ENCODE measurements around the gene KLRG1.

KLRG1 gene

GRCh38 chr12:9041321-9041720 lies 52.0 kb downstream of the KLRG1 start:
- Histone ChIP-seq H2BK5ac (ENCODE audit: low read depth, low read length, poor library complexity) (no peak overlapping the region), H3K4me2 (ENCODE audit: low read length) (no peak overlapping the region), H3K4me1 (ENCODE audit: control insufficient read depth in 1 of 2, insufficient read depth in 2 of 2, low read length in 2 of 2) (no peaks in the 10 kb centered on the region), H3K9me3 (ENCODE audit: insufficient read depth, low read depth, low read length) (no peaks in the 10 kb centered on the region), H3K79me1 (ENCODE audit: low read length) (no peaks in the 10 kb centered on the region), H4K12ac (ENCODE audit: low read depth, low read length) (no peak overlapping the region), H4K91ac (ENCODE audit: low read depth, low read length) (no peak overlapping the region), H2AFZ (ENCODE audit: insufficient read depth, low read length, poor library complexity) (no peak overlapping the region), H2BK120ac (ENCODE audit: insufficient read depth, low read length, poor library complexity) (no peak overlapping the region), H3K27ac (ENCODE audit: low read depth, low read length) (no peak overlapping the region), H4K8ac (ENCODE audit: low read depth, low read length) (no peak overlapping the region), H3K79me2 (ENCODE audit: control insufficient read depth, insufficient read depth, low read length, poor library complexity) (no peaks in the 10 kb centered on the region), H3K27me3 (ENCODE audit: insufficient read depth, low read length) (no peaks in the 10 kb centered on the region), H2AK5ac (ENCODE audit: low read length) (no peak overlapping the region), H3K23ac (ENCODE audit: low read length) (no peak overlapping the region), H2BK12ac (ENCODE audit: low read length) (no peak overlapping the region), H3K4ac (ENCODE audit: low read depth, low read length) (no peak overlapping the region), H3K9ac (ENCODE audit: low read length) (peak overlapping the region; percentile 20), H3K4me3 (ENCODE audit: low read depth, low read length) (no peak overlapping the region), H3K18ac (ENCODE audit: low read length) (no peak overlapping the region), H3K36me3 (ENCODE audit: control insufficient read depth in 1 of 2, insufficient read depth in 2 of 2, low read length in 2 of 2) (no peaks in the 10 kb centered on the region), H3K14ac (ENCODE audit: low read length) (no peak overlapping the region)
- no CpG with 5 or more reads among the region's 1 CpG for WGBS (ENCODE audit: extremely low coverage, insufficient coverage, insufficient read length)
- DNase-seq = no peak

DNA sequence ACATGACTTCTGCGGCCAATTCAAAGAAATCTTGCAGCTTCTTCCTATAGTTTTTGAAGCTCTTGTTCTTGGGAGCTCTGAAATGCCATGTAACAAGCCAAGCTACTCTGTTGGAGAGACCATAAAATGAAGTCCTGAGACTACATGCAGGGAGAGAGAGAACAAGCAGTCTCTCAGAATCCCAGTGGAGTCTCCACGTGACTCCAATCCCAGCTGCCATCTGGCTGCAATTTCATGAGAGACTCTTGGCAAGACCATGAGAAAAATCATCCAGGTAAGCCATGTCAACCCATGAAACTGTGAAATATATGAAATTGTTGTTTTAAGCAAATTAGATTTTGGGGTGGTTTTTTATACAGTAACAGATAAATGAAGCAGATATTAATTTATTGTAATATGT lies 54.4 kb downstream of the KLRG1 start:
- no peak overlapping the region for H3K14ac ChIP-seq (ENCODE audit: low read length)
- no peak overlapping the region for H2BK120ac ChIP-seq (ENCODE audit: insufficient read depth, low read length, poor library complexity)
- no peaks in the 10 kb centered on the region for H3K36me3 ChIP-seq (ENCODE audit: control insufficient read depth in 1 of 2, insufficient read depth in 2 of 2, low read length in 2 of 2)
- no peak overlapping the region for H2AK5ac ChIP-seq (ENCODE audit: low read length)
- H4K12ac ChIP-seq (ENCODE audit: low read depth, low read length) = no peak overlapping the region
- WGBS (ENCODE audit: extremely low coverage, insufficient coverage, insufficient read length) = no CpG with 5 or more reads among the region's 2 CpGs
- no peak overlapping the region for H4K8ac ChIP-seq (ENCODE audit: low read depth, low read length)
- no peaks in the 10 kb centered on the region for H3K79me1 ChIP-seq (ENCODE audit: low read length)
- no peaks in the 10 kb centered on the region for H3K79me2 ChIP-seq (ENCODE audit: control insufficient read depth, insufficient read depth, low read length, poor library complexity)
- no peak overlapping the region for H2AFZ ChIP-seq (ENCODE audit: insufficient read depth, low read length, poor library complexity)
- H3K4me1 ChIP-seq (ENCODE audit: control insufficient read depth in 1 of 2, insufficient read depth in 2 of 2, low read length in 2 of 2) = no peaks in the 10 kb centered on the region
- H3K9ac ChIP-seq (ENCODE audit: low read length) = no peak overlapping the region
- H3K18ac ChIP-seq (ENCODE audit: low read length) = no peak overlapping the region
- H3K27me3 ChIP-seq (ENCODE audit: insufficient read depth, low read length) = no peaks in the 10 kb centered on the region
- no peak overlapping the region for H3K4me2 ChIP-seq (ENCODE audit: low read length)
- no peak overlapping the region for H4K91ac ChIP-seq (ENCODE audit: low read depth, low read length)
- no peak overlapping the region for H2BK12ac ChIP-seq (ENCODE audit: low read length)
- DNase-seq = no peak
- H3K27ac ChIP-seq (ENCODE audit: low read depth, low read length) = no peak overlapping the region
- no peak overlapping the region for H3K4me3 ChIP-seq (ENCODE audit: low read depth, low read length)
- no peak overlapping the region for H2BK5ac ChIP-seq (ENCODE audit: low read depth, low read length, poor library complexity)
- no peak overlapping the region for H3K23ac ChIP-seq (ENCODE audit: low read length)
- H3K4ac ChIP-seq (ENCODE audit: low read depth, low read length) = no peak overlapping the region
- H3K9me3 ChIP-seq (ENCODE audit: insufficient read depth, low read depth, low read length) = no peaks in the 10 kb centered on the region

DNA sequence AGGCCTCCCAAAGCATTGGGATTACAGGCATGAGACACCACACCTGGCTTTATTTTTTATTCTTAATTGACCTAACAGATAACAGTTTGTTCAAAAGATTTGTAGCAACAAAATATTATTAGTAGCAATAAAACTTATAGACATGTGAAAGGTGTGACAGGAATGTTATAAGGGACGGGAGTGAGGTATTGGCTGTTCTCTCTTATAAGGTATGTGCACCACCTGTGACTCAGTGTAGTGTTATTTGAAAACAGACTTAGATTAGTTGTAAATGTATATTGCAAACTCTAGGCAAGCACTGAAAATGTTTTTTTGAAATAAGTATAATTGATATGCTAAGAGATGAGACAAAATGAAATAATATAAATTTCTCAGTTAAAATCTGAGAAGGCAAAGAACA lies 57.8 kb downstream of the KLRG1 start:
- H3K27me3 ChIP-seq (ENCODE audit: insufficient read depth, low read length) = no peaks in the 10 kb centered on the region

GRCh38 chr12:9048930-9049329 lies 59.6 kb downstream of the KLRG1 start:
- peak overlapping the region; percentile 32 for H4K91ac ChIP-seq (ENCODE audit: low read depth, low read length)

More for the DNA sequence above, 57.8 kb downstream of the KLRG1 start:
- H2AFZ ChIP-seq (ENCODE audit: insufficient read depth, low read length, poor library complexity) = no peak overlapping the region
- H4K12ac ChIP-seq (ENCODE audit: low read depth, low read length) = no peak overlapping the region
- no peak overlapping the region for H3K18ac ChIP-seq (ENCODE audit: low read length)
- H3K4me2 ChIP-seq (ENCODE audit: low read length) = no peak overlapping the region
- H3K4ac ChIP-seq (ENCODE audit: low read depth, low read length) = no peak overlapping the region
- WGBS (ENCODE audit: extremely low coverage, insufficient coverage, insufficient read length) = no CpG with 5 or more reads among the region's 1 CpG
- no peak overlapping the region for H2AK5ac ChIP-seq (ENCODE audit: low read length)
- H4K91ac ChIP-seq (ENCODE audit: low read depth, low read length) = no peak overlapping the region
- H3K4me3 ChIP-seq (ENCODE audit: low read depth, low read length) = no peak overlapping the region
- H2BK5ac ChIP-seq (ENCODE audit: low read depth, low read length, poor library complexity) = no peak overlapping the region
- no peaks in the 10 kb centered on the region for H3K79me1 ChIP-seq (ENCODE audit: low read length)
- H3K36me3 ChIP-seq (ENCODE audit: control insufficient read depth in 1 of 2, insufficient read depth in 2 of 2, low read length in 2 of 2) = no peaks in the 10 kb centered on the region
- no peak for DNase-seq
- H2BK12ac ChIP-seq (ENCODE audit: low read length) = no peak overlapping the region
- H4K8ac ChIP-seq (ENCODE audit: low read depth, low read length) = no peak overlapping the region
- H3K79me2 ChIP-seq (ENCODE audit: control insufficient read depth, insufficient read depth, low read length, poor library complexity) = no peaks in the 10 kb centered on the region
- no peak overlapping the region for H3K23ac ChIP-seq (ENCODE audit: low read length)
- H3K9me3 ChIP-seq (ENCODE audit: insufficient read depth, low read depth, low read length) = no peaks in the 10 kb centered on the region
- no peak overlapping the region for H3K27ac ChIP-seq (ENCODE audit: low read depth, low read length)
- H3K4me1 ChIP-seq (ENCODE audit: control insufficient read depth in 1 of 2, insufficient read depth in 2 of 2, low read length in 2 of 2) = no peaks in the 10 kb centered on the region
- H3K9ac ChIP-seq (ENCODE audit: low read length) = no peak overlapping the region
- H2BK120ac ChIP-seq (ENCODE audit: insufficient read depth, low read length, poor library complexity) = no peak overlapping the region
- H3K14ac ChIP-seq (ENCODE audit: low read length) = no peak overlapping the region

More at GRCh38 chr12:9048930-9049329, 59.6 kb downstream of the KLRG1 start:
- Histone ChIP-seq H3K18ac (ENCODE audit: low read length) (no peak overlapping the region), H2BK12ac (ENCODE audit: low read length) (no peak overlapping the region), H3K4me3 (ENCODE audit: low read depth, low read length) (no peak overlapping the region), H3K79me1 (ENCODE audit: low read length) (no peaks in the 10 kb centered on the region), H3K9ac (ENCODE audit: low read length) (no peak overlapping the region), H3K23ac (ENCODE audit: low read length) (no peak overlapping the region), H3K4me2 (ENCODE audit: low read length) (no peak overlapping the region), H4K8ac (ENCODE audit: low read depth, low read length) (no peak overlapping the region), H3K9me3 (ENCODE audit: insufficient read depth, low read depth, low read length) (no peaks in the 10 kb centered on the region), H2AFZ (ENCODE audit: insufficient read depth, low read length, poor library complexity) (no peak overlapping the region), H3K79me2 (ENCODE audit: control insufficient read depth, insufficient read depth, low read length, poor library complexity) (no peaks in the 10 kb centered on the region), H2AK5ac (ENCODE audit: low read length) (no peak overlapping the region), H3K27ac (ENCODE audit: low read depth, low read length) (no peak overlapping the region), H2BK5ac (ENCODE audit: low read depth, low read length, poor library complexity) (no peak overlapping the region), H4K12ac (ENCODE audit: low read depth, low read length) (no peak overlapping the region), H3K4ac (ENCODE audit: low read depth, low read length) (no peak overlapping the region), H3K36me3 (ENCODE audit: control insufficient read depth in 1 of 2, insufficient read depth in 2 of 2, low read length in 2 of 2) (no peaks in the 10 kb centered on the region), H3K27me3 (ENCODE audit: insufficient read depth, low read length) (no peaks in the 10 kb centered on the region), H3K4me1 (ENCODE audit: control insufficient read depth in 1 of 2, insufficient read depth in 2 of 2, low read length in 2 of 2) (no peaks in the 10 kb centered on the region), H2BK120ac (ENCODE audit: insufficient read depth, low read length, poor library complexity) (no peak overlapping the region), H3K14ac (ENCODE audit: low read length) (no peak overlapping the region)
- no peak for DNase-seq
- no CpG with 5 or more reads among the region's 2 CpGs for WGBS (ENCODE audit: extremely low coverage, insufficient coverage, insufficient read length)

All from trophoblast cell (in vitro differentiated cells and primary cell).